GM19395 (cell line): ENCODE data around the gene TLR1.
"Not testable (repeated sequence)": the region's sequence is repeated elsewhere in the genome, so short reads cannot be mapped to it uniquely, and the experiment has no call there.

ENCODE experiments used
- ATAC-seq: cut with Tn5 transposase; IDR thresholded peaks from one replicate; pipeline ENCODE4 v1.9.1; 2021; ENCODE audit warnings: mild to moderate bottlenecking, moderate library complexity; ENCODE audit not compliant: unreplicated experiment

Gene TLR1

GRCh38 chr4:38804654-38805295, at the start of gene TLR1:
Gene TLR1 (minus strand): TSS chr4:38804791. CDS start chr4:38798831, 5,960 bp downstream.
- ATAC-seq = peak; percentile 30

GRCh38 chr4:38846015-38846414, 41.4 kb upstream of the TLR1 start:
- ATAC-seq = no peak

- no peak for ATAC-seq
Measured at GRCh38 chr4:38842994-38843393, 38.4 kb upstream of the TLR1 start.

- no peak for ATAC-seq
Measured at GRCh38 chr4:38837849-38838248, 33.3 kb upstream of the TLR1 start.

- no peak for ATAC-seq
Measured at GRCh38 chr4:38837334-38837733, 32.7 kb upstream of the TLR1 start.

- no peak for ATAC-seq
Measured at GRCh38 chr4:38834570-38834969, 30.0 kb upstream of the TLR1 start.

GRCh38 chr4:38832624-38833528, 28.3 kb upstream of the TLR1 start:
- ATAC-seq = no peak

- no peak for ATAC-seq
Measured at GRCh38 chr4:38832206-38832605, 27.6 kb upstream of the TLR1 start.

- no peak for ATAC-seq
Measured at GRCh38 chr4:38831653-38832052, 27.1 kb upstream of the TLR1 start.

GRCh38 chr4:38829237-38829636, 24.6 kb upstream of the TLR1 start:
- ATAC-seq = no peak

- ATAC-seq = no peak
Measured at GRCh38 chr4:38823766-38824165, 19.2 kb upstream of the TLR1 start.

- ATAC-seq = no peak
Measured at GRCh38 chr4:38822748-38823303, 18.2 kb upstream of the TLR1 start.

- no peak for ATAC-seq
Measured at GRCh38 chr4:38821739-38822138, 17.1 kb upstream of the TLR1 start.

- peak; percentile 63 for ATAC-seq
Measured at GRCh38 chr4:38820329-38821061, 15.9 kb upstream of the TLR1 start.

GRCh38 chr4:38819569-38819968, 15.0 kb upstream of the TLR1 start:
- no peak for ATAC-seq

GRCh38 chr4:38818441-38818976, 13.9 kb upstream of the TLR1 start:
- ATAC-seq = peak; percentile 55

GRCh38 chr4:38815885-38816782, 11.5 kb upstream of the TLR1 start:
- ATAC-seq = no peak

- no peak for ATAC-seq
Measured at GRCh38 chr4:38814386-38814785, 9.8 kb upstream of the TLR1 start.

GRCh38 chr4:38811297-38811696, 6.7 kb upstream of the TLR1 start:
- no peak for ATAC-seq

- not testable (repeated sequence) for ATAC-seq
Measured at GRCh38 chr4:38807462-38807861, 2.9 kb upstream of the TLR1 start.
